H9 (cell line): ENCODE results near the gene PRKAG2. TPM values are rescaled to one million over a fixed set of nuclear protein-coding genes. Genes with fewer than 3 reads are reported as not detected.

Source experiments
- DNase-seq: peaks from one replicate; pipeline ENCODE4 v3.0.0-alpha.2; 2017
- H2AFZ ChIP-seq: one replicate; pipeline ENCODE4 v1.6.1; 2013; ENCODE audit warnings: mild to moderate bottlenecking, low read length, control low read depth, moderate library complexity
- H2AK5ac ChIP-seq: 2 replicates; pipeline ENCODE4 v1.6.1; 2013; ENCODE audit warnings: low read length, control low read depth, mixed read lengths; ENCODE audit not compliant: insufficient read length
- H2BK120ac ChIP-seq: one replicate; pipeline ENCODE4 v1.6.1; 2013; ENCODE audit warnings: low read depth, mild to moderate bottlenecking, low read length, control low read depth, inconsistent platforms; ENCODE audit not compliant: poor library complexity, severe bottlenecking
- H2BK12ac ChIP-seq: 2 replicates; pipeline ENCODE4 v1.6.1; 2013; ENCODE audit warnings: low read length, control low read depth, mixed read lengths, low read depth; ENCODE audit not compliant: insufficient read length
- H2BK15ac ChIP-seq: 2 replicates; pipeline ENCODE4 v1.6.1; 2013; ENCODE audit warnings: low read depth, low read length, control low read depth
- H2BK20ac ChIP-seq: one replicate; pipeline ENCODE4 v1.6.1; 2013; ENCODE audit warnings: low read depth, mild to moderate bottlenecking, low read length, control low read depth, inconsistent platforms; ENCODE audit not compliant: poor library complexity, severe bottlenecking
- H2BK5ac ChIP-seq: 2 replicates; pipeline ENCODE4 v1.6.1; 2013; ENCODE audit warnings: low read length, control low read depth, mixed read lengths; ENCODE audit not compliant: insufficient read length
- H3K14ac ChIP-seq: 2 replicates; pipeline ENCODE4 v1.6.1; 2013; ENCODE audit warnings: low read length, control low read depth; ENCODE audit not compliant: insufficient read depth
- H3K18ac ChIP-seq: 2 replicates; pipeline ENCODE4 v1.6.1; 2013; ENCODE audit warnings: low read depth, mild to moderate bottlenecking, mixed read lengths, low read length, control low read depth; ENCODE audit not compliant: insufficient read length
- H3K23ac ChIP-seq: 2 replicates; pipeline ENCODE4 v1.6.1; 2013; ENCODE audit warnings: low read length, control low read depth, mixed read lengths, low read depth; ENCODE audit not compliant: insufficient read length
- H3K23me2 ChIP-seq: 2 replicates; pipeline ENCODE4 v1.6.1; 2013; ENCODE audit warnings: low read depth, mild to moderate bottlenecking, mixed read lengths, low read length, control low read depth; ENCODE audit not compliant: insufficient read length, poor library complexity, severe bottlenecking
- H3K27ac ChIP-seq: 2 replicates; pipeline ENCODE4 v1.5.1; 2013; ENCODE audit warnings: low read length, control low read depth, mixed read lengths, low read depth; ENCODE audit not compliant: insufficient read length
- H3K27me3 ChIP-seq: 2 replicates; pipeline ENCODE4 v1.6.1; 2013; ENCODE audit warnings: low read length, control low read depth, inconsistent platforms; ENCODE audit not compliant: insufficient read depth
- H3K4ac ChIP-seq: 2 replicates; pipeline ENCODE4 v1.6.1; 2013; ENCODE audit warnings: low read depth, mild to moderate bottlenecking, control low read depth, inconsistent platforms, low read length, moderate library complexity
- H3K4me1 ChIP-seq: 2 replicates; pipeline ENCODE4 v1.6.1; 2013; ENCODE audit warnings: low read length, control low read depth, inconsistent platforms; ENCODE audit not compliant: insufficient read depth
- H3K4me2 ChIP-seq: 2 replicates; pipeline ENCODE4 v1.6.1; 2013; ENCODE audit warnings: low read length, control low read depth, mixed read lengths; ENCODE audit not compliant: insufficient read length, insufficient read depth
- H3K56ac ChIP-seq: 2 replicates; pipeline ENCODE4 v1.6.1; 2013; ENCODE audit warnings: low read depth, mild to moderate bottlenecking, mixed read lengths, low read length, control low read depth; ENCODE audit not compliant: insufficient read length
- H3K79me1 ChIP-seq: 2 replicates; pipeline ENCODE4 v1.6.1; 2013; ENCODE audit warnings: low read depth, mild to moderate bottlenecking, moderate library complexity, low read length, control low read depth, inconsistent platforms; ENCODE audit not compliant: insufficient read depth, poor library complexity, severe bottlenecking
- H3K79me2 ChIP-seq: 2 replicates; pipeline ENCODE4 v1.6.1; 2013; ENCODE audit warnings: low read length, control low read depth, inconsistent platforms; ENCODE audit not compliant: insufficient read depth
- H3K9ac ChIP-seq: 2 replicates; pipeline ENCODE4 v1.6.1; 2013; ENCODE audit warnings: low read length, control low read depth, mixed read lengths; ENCODE audit not compliant: insufficient read length; ENCODE audit errors: extremely low read depth
- H3K9me3 ChIP-seq: one replicate; pipeline ENCODE4 v1.6.1; 2013; ENCODE audit warnings: low read depth, low read length, inconsistent platforms; ENCODE audit not compliant: control insufficient read depth
- H3T11ph ChIP-seq: one replicate; pipeline ENCODE4 v1.6.1; 2013; ENCODE audit warnings: mild to moderate bottlenecking, low read length, control low read depth, inconsistent platforms
- H4K20me1 ChIP-seq: one replicate; pipeline ENCODE4 v1.6.1; 2013; ENCODE audit not compliant: control insufficient read depth, insufficient read length, insufficient read depth
- H4K5ac ChIP-seq: 2 replicates; pipeline ENCODE4 v1.6.1; 2013; ENCODE audit warnings: low read depth, mild to moderate bottlenecking, mixed read lengths, low read length, control low read depth; ENCODE audit not compliant: insufficient read length
- H4K8ac ChIP-seq: replicated peaks from 2 replicates; pipeline ENCODE4 v1.6.1; 2013; ENCODE audit warnings: low read length, control low read depth, mixed read lengths, low read depth; ENCODE audit not compliant: insufficient read length
- H4K91ac ChIP-seq: 2 replicates; pipeline ENCODE4 v1.6.1; 2013; ENCODE audit warnings: low read depth, mild to moderate bottlenecking, moderate library complexity, mixed read lengths, low read length, control low read depth; ENCODE audit not compliant: insufficient read length
- H3K27ac Mint-ChIP-seq, 3 experiments: 2 replicates in 2 of 3; 3 replicates in 1 of 3; pipeline ENCODE4 v1.8.0; 2020 to 2021; ENCODE audit warnings: mixed read lengths in 3 of 3, mild to moderate bottlenecking in 1 of 3, moderate library complexity in 1 of 3
- H3K27me3 Mint-ChIP-seq: 2 replicates; pipeline ENCODE4 v1.8.0; 2021; ENCODE audit warnings: low read depth, mild to moderate bottlenecking, moderate library complexity, mixed read lengths
- H3K36me3 Mint-ChIP-seq, 3 experiments: 2 replicates in 2 of 3; 3 replicates in 1 of 3; pipeline ENCODE4 v1.8.0; 2020 to 2021; ENCODE audit warnings: low read depth in 3 of 3, mixed read lengths in 3 of 3; ENCODE audit not compliant: insufficient read depth in 1 of 3
- H3K4me1 Mint-ChIP-seq, 2 experiments: 2 replicates each; pipeline ENCODE4 v1.8.0; 2020; ENCODE audit warnings: mixed read lengths in 2 of 2
- H3K4me3 Mint-ChIP-seq, 2 experiments: 2 replicates in 1 of 2; 3 replicates in 1 of 2; pipeline ENCODE4 v1.8.0; 2020 to 2021; ENCODE audit warnings: mild to moderate bottlenecking in 2 of 2, mixed read lengths in 2 of 2, moderate library complexity in 1 of 2
- H3K9me3 Mint-ChIP-seq, 2 experiments: 2 replicates in 1 of 2; 3 replicates in 1 of 2; pipeline ENCODE4 v1.8.0; 2020; ENCODE audit warnings: mild to moderate bottlenecking in 2 of 2, mixed read lengths in 2 of 2, moderate library complexity in 1 of 2
- WGBS: extraction: QIAGEN DNeasy Blood & Tissue Kit; methylation state at CpG from one replicate; pipeline ENCODE4 v1.1.7; 2013; ENCODE audit warnings: missing lambda C conversion rate, low lambda C conversion rate, mixed read lengths; ENCODE audit not compliant: insufficient read length; ENCODE audit errors: extremely low coverage; 5-methylcytosine and 5-hydroxymethylcytosine counted together
- total RNA-seq: library from RNA; stranded (reverse); gene quantifications from 2 replicates; pipeline ENCODE4 v1.2.1, GENCODE V29; 2021
- TF ChIP-seq, protein P1 (sequence below): fragments of 200-600 bp; sonication (generic); conservative IDR thresholded peaks from 3 replicates; pipeline ENCODE4 v1.8.0; 2021; ENCODE audit warnings: antibody characterized with exemption, mild to moderate bottlenecking

PRKAG2 gene
- total RNA-seq, 1 experiment from 2014 or later: 11.8 TPM

DNA sequence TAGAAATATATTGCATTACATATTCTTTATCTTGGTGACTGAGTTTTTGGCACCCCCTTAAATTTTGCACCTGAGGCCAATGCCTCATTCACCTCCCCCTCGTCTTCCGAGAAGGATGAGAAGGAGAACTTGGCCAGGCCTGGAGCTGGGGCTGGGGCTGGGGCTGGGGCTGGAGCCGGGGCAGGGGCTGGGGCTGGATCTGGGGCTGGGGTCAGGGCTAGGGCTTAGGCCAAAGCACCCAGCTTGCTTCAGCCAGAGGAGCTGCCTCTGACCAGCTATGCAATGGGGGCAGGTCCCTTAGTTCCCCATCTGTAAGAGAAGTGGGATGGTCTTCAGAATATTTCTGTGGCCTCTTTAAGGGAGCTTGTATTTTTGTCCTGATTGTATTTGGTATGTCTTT is 3.8 kb upstream of the PRKAG2 start:
- Histone ChIP-seq H3K4me2 (no peak overlapping the region), H4K91ac (no peak overlapping the region), H3K4ac (no peak overlapping the region), H3K27ac (no peak overlapping the region), H3K14ac (no peak overlapping the region), H2BK5ac (no peak overlapping the region), H3K23me2 (peaks cover 20% of the 10 kb centered on the region), H3K56ac (no peak overlapping the region), H2BK20ac (no peak overlapping the region), H3K9ac (no peak overlapping the region), H3K4me1 (no peaks in the 10 kb centered on the region), H3K79me2 (no peaks in the 10 kb centered on the region), H4K5ac (no peak overlapping the region), H4K8ac (no peak overlapping the region), H3K79me1 (no peaks in the 10 kb centered on the region), H2BK12ac (no peak overlapping the region), H3K9me3 (no peaks in the 10 kb centered on the region), H2AFZ (no peak overlapping the region), H3T11ph (no peak overlapping the region), H3K27me3 (peaks cover 8% of the 10 kb centered on the region), H2BK15ac (no peak overlapping the region), H4K20me1 (no peaks in the 10 kb centered on the region), H3K23ac (no peak overlapping the region), H2BK120ac (no peak overlapping the region), H2AK5ac (no peak overlapping the region), H3K18ac (no peak overlapping the region)
- H3K4me3 Mint-ChIP-seq: no peak overlapping the region
- H3K27ac Mint-ChIP-seq: no peak overlapping the region
- DNase-seq: no peak
- 0 out of 4 replicates have a peak, but pooled peaks cover 0 to 2% of the 10 kb centered on the region in 2 experiments for H3K4me1 Mint-ChIP-seq
- peaks cover 85% of the 10 kb centered on the region for H3K27me3 Mint-ChIP-seq
- no CpG with 5 or more reads among the region's 3 CpGs for WGBS
- no peaks in the 10 kb centered on the region for H3K36me3 Mint-ChIP-seq
- no peaks in the 10 kb centered on the region for H3K9me3 Mint-ChIP-seq
- TF ChIP-seq, protein P1, sequence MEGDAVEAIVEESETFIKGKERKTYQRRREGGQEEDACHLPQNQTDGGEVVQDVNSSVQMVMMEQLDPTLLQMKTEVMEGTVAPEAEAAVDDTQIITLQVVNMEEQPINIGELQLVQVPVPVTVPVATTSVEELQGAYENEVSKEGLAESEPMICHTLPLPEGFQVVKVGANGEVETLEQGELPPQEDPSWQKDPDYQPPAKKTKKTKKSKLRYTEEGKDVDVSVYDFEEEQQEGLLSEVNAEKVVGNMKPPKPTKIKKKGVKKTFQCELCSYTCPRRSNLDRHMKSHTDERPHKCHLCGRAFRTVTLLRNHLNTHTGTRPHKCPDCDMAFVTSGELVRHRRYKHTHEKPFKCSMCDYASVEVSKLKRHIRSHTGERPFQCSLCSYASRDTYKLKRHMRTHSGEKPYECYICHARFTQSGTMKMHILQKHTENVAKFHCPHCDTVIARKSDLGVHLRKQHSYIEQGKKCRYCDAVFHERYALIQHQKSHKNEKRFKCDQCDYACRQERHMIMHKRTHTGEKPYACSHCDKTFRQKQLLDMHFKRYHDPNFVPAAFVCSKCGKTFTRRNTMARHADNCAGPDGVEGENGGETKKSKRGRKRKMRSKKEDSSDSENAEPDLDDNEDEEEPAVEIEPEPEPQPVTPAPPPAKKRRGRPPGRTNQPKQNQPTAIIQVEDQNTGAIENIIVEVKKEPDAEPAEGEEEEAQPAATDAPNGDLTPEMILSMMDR: no peak
